PC-9 (cell line): ENCODE measurements around the gene CCNL1. TPM values are rescaled to one million over a fixed set of nuclear protein-coding genes. Genes with fewer than 3 reads are reported as not detected.
"Not testable (repeated sequence)": the region's sequence is repeated elsewhere in the genome, so short reads cannot be mapped to it uniquely, and the experiment has no call there.

Source experiments
- BruUV-seq: library from RNA; stranded (reverse); fragments of 400-500 nt; replicated peaks from 2 replicates; lab custom pipeline; 2021; lab: Mats Ljungman, UMichigan
- CTCF ChIA-PET: fragments of 300-600 bp; sonication (Branson Sonifier 250); formaldehyde crosslinking; loops from one replicate; lab custom pipeline; 2022; ENCODE audit warnings: antibody characterized with exemption; lab: Charles Lee
- POLR2A ChIA-PET: fragments of 300-600 bp; sonication (Branson Sonifier 250); formaldehyde crosslinking; loops from one replicate; lab custom pipeline; 2022; ENCODE audit warnings: antibody characterized with exemption; ENCODE audit not compliant: unreplicated experiment; lab: Charles Lee
- DNase-seq, 2 experiments: peaks; one replicate each; pipeline versions ENCODE4 v3.0.0 to v3.0.0-alpha.2; 2015 to 2022; ENCODE audit warnings: mixed read lengths in 1 of 2
- H2AFZ ChIP-seq: fragments of 200-600 bp; sonication (generic); 2 replicates; pipeline ENCODE4 v1.8.1; 2017; ENCODE audit warnings: antibody characterized with exemption
- H3F3A ChIP-seq: fragments of 200-600 bp; sonication (generic); 2 replicates; pipeline ENCODE4 v1.8.1; 2017; ENCODE audit warnings: antibody characterized with exemption, mild to moderate bottlenecking, low read depth; ENCODE audit not compliant: insufficient read depth
- H3K27ac ChIP-seq: fragments of 200-600 bp; sonication (generic); 2 replicates; pipeline ENCODE4 v1.6.1; 2016; ENCODE audit warnings: mixed run types
- H3K27me3 ChIP-seq: fragments of 200-600 bp; sonication (generic); 2 replicates; pipeline ENCODE4 v1.6.1; 2016; ENCODE audit warnings: low read depth, mixed run types; ENCODE audit not compliant: insufficient read depth
- H3K36me3 ChIP-seq: fragments of 200-600 bp; sonication (generic); 2 replicates; pipeline ENCODE4 v1.6.1; 2016; ENCODE audit warnings: low read depth, mixed run types
- H3K4me1 ChIP-seq: fragments of 200-600 bp; sonication (generic); replicated peaks from 2 replicates; pipeline ENCODE4 v1.6.1; 2016; ENCODE audit warnings: mixed run types; ENCODE audit not compliant: insufficient read depth
- H3K4me2 ChIP-seq: fragments of 200-600 bp; sonication (generic); 2 replicates; pipeline ENCODE4 v1.6.1; 2017; ENCODE audit warnings: mixed run types
- H3K4me3 ChIP-seq: fragments of 200-600 bp; sonication (generic); 2 replicates; pipeline ENCODE4 v1.6.1; 2016; ENCODE audit warnings: mixed run types
- H3K79me2 ChIP-seq: fragments of 200-600 bp; sonication (generic); 2 replicates; pipeline ENCODE4 v1.6.1; 2017; ENCODE audit warnings: low read depth, mixed run types
- H3K9me2 ChIP-seq: fragments of 200-600 bp; sonication (generic); 2 replicates; pipeline ENCODE4 v1.8.1; 2017; ENCODE audit warnings: mild to moderate bottlenecking; ENCODE audit not compliant: insufficient read depth
- H3K9me3 ChIP-seq: fragments of 200-600 bp; sonication (generic); 2 replicates; pipeline ENCODE4 v1.8.1; 2016; ENCODE audit warnings: low read depth; ENCODE audit not compliant: insufficient read depth
- H4K20me1 ChIP-seq: fragments of 200-600 bp; sonication (generic); 2 replicates; pipeline ENCODE4 v1.8.1; 2017; ENCODE audit not compliant: insufficient read depth
- CTCF ChIP-seq: fragments of 200-600 bp; sonication (generic); conservative IDR thresholded peaks from 2 replicates; pipeline ENCODE4 v1.6.1; 2017; ENCODE audit warnings: mixed run types, antibody characterized with exemption, mild to moderate bottlenecking, moderate library complexity
- EZH2 ChIP-seq: fragments of 200-600 bp; sonication (generic); IDR thresholded peaks from 2 replicates; pipeline ENCODE4 v1.8.0; 2017; ENCODE audit warnings: antibody characterized with exemption, low read depth
- intact Hi-C: fragments of 100-400 bp; cut with micrococcal nuclease; formaldehyde crosslinking; loops from one replicate; pipeline ENCODE4 v1.10.0; 2022; ENCODE audit not compliant: unreplicated experiment
- total RNA-seq: library from RNA; stranded (reverse); gene quantifications from 2 replicates; pipeline ENCODE4 v1.2.3, GENCODE V29; 2021

The CCNL1 gene
- total RNA-seq, 1 experiment from 2014 or later: 91.3 TPM

DNA sequence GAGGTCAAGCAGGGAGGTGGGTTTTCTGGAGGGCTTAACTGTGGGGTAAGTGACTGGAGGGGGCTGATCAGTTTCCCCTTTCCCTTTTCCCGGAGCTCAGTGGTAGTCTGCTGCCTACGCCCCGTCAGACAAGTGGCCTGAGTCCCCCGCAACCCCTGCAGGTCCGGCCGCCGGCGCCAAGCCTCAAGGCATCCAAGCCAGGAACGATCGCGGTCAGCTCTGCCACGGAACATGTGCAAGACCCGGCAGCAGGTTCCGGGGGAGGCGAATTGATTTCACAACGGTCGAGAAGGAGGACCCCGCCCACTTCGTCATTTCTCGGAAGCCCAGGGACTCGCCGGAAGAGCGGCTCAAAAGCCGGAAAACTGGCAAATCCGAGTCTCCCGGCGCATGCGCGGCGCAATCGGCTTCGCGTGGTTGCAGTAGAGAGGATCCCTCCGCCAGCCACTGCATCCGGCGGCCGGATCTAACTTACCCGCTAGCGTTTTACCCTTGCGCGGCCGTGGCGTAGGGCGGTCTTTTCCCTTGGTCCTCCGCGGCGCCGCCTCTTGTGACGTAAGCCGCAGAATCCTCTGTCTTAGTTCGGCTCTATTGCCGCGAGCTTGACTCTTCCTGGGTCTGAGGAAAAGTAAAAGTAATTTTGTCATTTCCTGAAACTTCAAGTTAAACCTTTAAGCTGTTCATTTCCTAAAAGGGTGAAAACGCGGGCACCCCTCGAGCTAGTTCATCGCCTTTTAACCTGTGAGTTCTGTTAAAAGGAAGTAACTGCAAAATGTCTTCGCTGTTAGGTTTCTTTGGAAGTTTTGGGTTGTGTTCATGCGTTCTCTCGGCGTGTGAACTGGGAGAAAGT lies 14.9 kb upstream of the CCNL1 start:
- no peaks in the 10 kb centered on the region for H3K9me2 ChIP-seq
- CTCF ChIA-PET: interaction anchor here (0.5 to 2.0 kb wide), 3 partner anchors 14 to 1548 kb away, joined by 4 to 5 read pairs (median 5); no protein-coding TSS in a partner anchor
- H3K36me3 ChIP-seq: no peaks in the 10 kb centered on the region
- POLR2A ChIA-PET: interaction anchor here (0.6 to 3.7 kb wide), 7 partner anchors 12 to 549 kb away, joined by 3 to 111 read pairs (median 5); partner anchors contain the start of gene CCNL1
- BruUV-seq: no TSS peak
- H3K4me2 ChIP-seq: peak overlapping the region; percentile 98
- intact Hi-C loops: loop anchor here (1.0 to 10.0 kb wide), 4 partner anchors 15 to 1360 kb away; partner anchors contain the start of gene CCNL1
- peaks cover 24% of the 10 kb centered on the region for H3K79me2 ChIP-seq
- H3K4me1 ChIP-seq: peaks cover 22% of the 10 kb centered on the region
- peak overlapping the region; percentile 82 for H2AFZ ChIP-seq
- H3F3A ChIP-seq: peaks cover 14% of the 10 kb centered on the region; the same call in 1 of the 2 replicates
- peak; percentile 99 for DNase-seq
- TF ChIP-seq EZH2: no peak
- TF ChIP-seq CTCF: no peak
- H3K4me3 ChIP-seq: peak overlapping the region; percentile 71
- no peaks in the 10 kb centered on the region for H3K9me3 ChIP-seq
- H4K20me1 ChIP-seq: no peaks in the 10 kb centered on the region
- H3K27ac ChIP-seq: peak overlapping the region; percentile 94
- H3K27me3 ChIP-seq: no peaks in the 10 kb centered on the region

- no peaks in the 10 kb centered on the region for H3K9me3 ChIP-seq
- H4K20me1 ChIP-seq: no peaks in the 10 kb centered on the region
- POLR2A ChIA-PET: interaction anchor here (0.6 to 3.7 kb wide), 3 partner anchors 14 to 548 kb away, joined by 3 to 111 read pairs (median 5); partner anchors contain the start of gene CCNL1
- H3K4me1 ChIP-seq: peaks cover 22% of the 10 kb centered on the region
- CTCF ChIA-PET: no interaction called here
- peak overlapping the region; percentile 94 for H3K27ac ChIP-seq
- peaks cover 14% of the 10 kb centered on the region; the same call in 1 of the 2 replicates for H3F3A ChIP-seq
- intact Hi-C loops: loop anchor here (10.0 kb wide), 2 partner anchors 611 to 1361 kb away; no protein-coding TSS in a partner anchor
- H3K27me3 ChIP-seq: no peaks in the 10 kb centered on the region
- DNase-seq: peak in 1 of 2 experiments; percentile 41
- peaks cover 24% of the 10 kb centered on the region for H3K79me2 ChIP-seq
- peak overlapping the region; percentile 68 for H3K4me3 ChIP-seq
- TSS peak; percentile 98 for BruUV-seq
- H2AFZ ChIP-seq: peak overlapping the region; percentile 82
- no peak for TF ChIP-seq EZH2
- TF ChIP-seq CTCF: no peak
- no peaks in the 10 kb centered on the region for H3K9me2 ChIP-seq
- H3K36me3 ChIP-seq: no peaks in the 10 kb centered on the region
- H3K4me2 ChIP-seq: peak overlapping the region; percentile 88
These were observed 14.3 kb upstream of the CCNL1 start for GRCh38 chr3:157174290-157174648.

DNA sequence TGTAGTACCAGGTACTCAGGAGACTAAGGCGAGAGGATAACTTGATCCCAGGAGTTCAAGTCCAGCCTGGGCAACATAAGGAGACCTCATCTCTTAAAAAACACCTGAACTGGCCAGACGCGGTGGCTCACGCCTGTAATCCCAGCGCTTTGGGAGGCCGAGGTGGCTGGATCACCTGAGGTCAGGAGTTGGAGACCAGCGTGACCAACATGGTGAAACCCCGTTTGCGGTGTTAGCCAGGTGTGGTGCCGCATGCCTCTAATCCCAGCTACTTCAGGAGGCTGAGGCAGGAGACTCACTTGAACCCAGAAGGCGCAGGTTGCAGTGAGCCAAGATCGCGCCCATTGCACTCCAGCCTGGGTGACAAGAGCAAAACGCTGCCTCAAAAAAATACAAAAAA lies 13.4 kb upstream of the CCNL1 start:
- Histone ChIP-seq H3F3A (peaks cover 14% of the 10 kb centered on the region; the same call in 1 of the 2 replicates), H3K4me1 (peaks cover 22% of the 10 kb centered on the region), H3K79me2 (peaks cover 24% of the 10 kb centered on the region), H3K4me2 (peak overlapping the region; percentile 88; the same call in 1 of the 2 replicates)
- BruUV-seq, H3K9me3 ChIP-seq, H2AFZ ChIP-seq, DNase-seq, H4K20me1 ChIP-seq, H3K9me2 ChIP-seq, H3K4me3 ChIP-seq, H3K27ac ChIP-seq, H3K36me3 ChIP-seq, CTCF ChIA-PET, H3K27me3 ChIP-seq: not testable (repeated sequence)
- intact Hi-C loops: loop anchor here (10.0 kb wide), 2 partner anchors 611 to 1361 kb away; no protein-coding TSS in a partner anchor
- POLR2A ChIA-PET: interaction anchor here (0.6 to 3.7 kb wide), 2 partner anchors 13 to 773 kb away, joined by 3 to 111 read pairs; partner anchors contain the start of gene CCNL1
